ENCODE measurements around the gene C4orf54. TPM values are rescaled to one million over a fixed set of nuclear protein-coding genes. Genes with fewer than 3 reads are reported as not detected.

Gene C4orf54
- total RNA-seq, 2 experiments from 2014 or later = not detected

DNA sequence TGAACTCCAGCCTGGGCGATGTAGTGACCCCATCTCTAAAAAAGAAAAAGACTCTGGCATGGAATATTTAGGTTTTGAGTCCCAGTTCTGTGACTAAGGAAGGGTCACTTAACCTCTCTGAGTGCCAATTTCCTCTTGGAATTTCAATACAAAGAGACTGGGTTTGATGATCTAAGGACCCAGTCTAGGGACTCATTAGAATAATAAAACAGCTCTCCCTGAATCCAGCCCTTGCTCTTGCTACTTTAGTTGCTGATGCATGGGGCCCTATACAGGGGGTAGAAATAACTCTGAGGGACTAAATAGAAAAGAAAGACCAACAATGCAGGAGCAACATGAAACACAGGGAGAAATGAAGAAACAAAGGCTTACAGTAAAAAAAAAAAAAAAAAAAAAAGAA is 12.6 kb downstream of the C4orf54 start:
- ATAC-seq (no peak), DNase-seq (no peak)
- TF ChIP-seq, protein P1, sequence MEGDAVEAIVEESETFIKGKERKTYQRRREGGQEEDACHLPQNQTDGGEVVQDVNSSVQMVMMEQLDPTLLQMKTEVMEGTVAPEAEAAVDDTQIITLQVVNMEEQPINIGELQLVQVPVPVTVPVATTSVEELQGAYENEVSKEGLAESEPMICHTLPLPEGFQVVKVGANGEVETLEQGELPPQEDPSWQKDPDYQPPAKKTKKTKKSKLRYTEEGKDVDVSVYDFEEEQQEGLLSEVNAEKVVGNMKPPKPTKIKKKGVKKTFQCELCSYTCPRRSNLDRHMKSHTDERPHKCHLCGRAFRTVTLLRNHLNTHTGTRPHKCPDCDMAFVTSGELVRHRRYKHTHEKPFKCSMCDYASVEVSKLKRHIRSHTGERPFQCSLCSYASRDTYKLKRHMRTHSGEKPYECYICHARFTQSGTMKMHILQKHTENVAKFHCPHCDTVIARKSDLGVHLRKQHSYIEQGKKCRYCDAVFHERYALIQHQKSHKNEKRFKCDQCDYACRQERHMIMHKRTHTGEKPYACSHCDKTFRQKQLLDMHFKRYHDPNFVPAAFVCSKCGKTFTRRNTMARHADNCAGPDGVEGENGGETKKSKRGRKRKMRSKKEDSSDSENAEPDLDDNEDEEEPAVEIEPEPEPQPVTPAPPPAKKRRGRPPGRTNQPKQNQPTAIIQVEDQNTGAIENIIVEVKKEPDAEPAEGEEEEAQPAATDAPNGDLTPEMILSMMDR (IDR thresholded peaks at IDR 0.05) = no peak
- ChIA-PET POLR2A (no interaction called here), CTCF (no interaction called here)
- Mint-ChIP-seq H3K36me3 (ENCODE audit: low read depth) (no peaks in the 10 kb centered on the region), H3K9me3 (no peaks in the 10 kb centered on the region), H3K4me1 (ENCODE audit: low read depth) (no peaks in the 10 kb centered on the region), H3K27me3 (peaks cover 3% of the 10 kb centered on the region), H3K27ac (no peak overlapping the region), H3K4me3 (no peak overlapping the region)
- intact Hi-C loops (cut with micrococcal nuclease) = no loop called here

DNA sequence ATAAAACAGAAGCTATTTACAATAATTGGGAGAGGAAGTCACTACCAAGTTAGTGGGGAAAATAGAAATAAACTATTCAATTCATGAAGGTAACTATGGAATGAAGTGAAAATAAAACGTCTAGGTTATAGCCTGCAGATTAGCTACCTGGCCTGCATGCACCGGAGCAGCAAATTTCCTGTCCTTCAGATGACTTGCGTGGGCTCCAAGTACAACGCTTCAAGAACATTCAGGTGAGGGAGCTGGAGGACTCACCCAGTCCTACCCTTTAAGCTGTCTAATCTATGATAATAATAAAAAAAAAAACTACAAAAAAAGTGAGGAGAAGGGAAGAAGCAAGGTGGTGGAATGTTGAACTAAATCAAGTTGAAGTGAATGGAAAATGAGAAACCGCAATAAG is 13.2 kb downstream of the C4orf54 start:
- Mint-ChIP-seq H3K4me1 (ENCODE audit: low read depth) (no peaks in the 10 kb centered on the region), H3K27me3 (peaks cover 4% of the 10 kb centered on the region), H3K4me3 (no peak overlapping the region), H3K27ac (no peak overlapping the region), H3K36me3 (ENCODE audit: low read depth) (no peaks in the 10 kb centered on the region), H3K9me3 (no peaks in the 10 kb centered on the region)
- ChIA-PET POLR2A (no interaction called here), CTCF (interaction anchor here (1.2 kb wide), 1 partner anchor 228 kb away, joined by 3 read pairs; no protein-coding TSS in a partner anchor)
- TF ChIP-seq, protein P1 (IDR thresholded peaks at IDR 0.05) = no peak
- DNase-seq (no peak), ATAC-seq (no peak)
- intact Hi-C loops (cut with micrococcal nuclease) = no loop called here

DNA sequence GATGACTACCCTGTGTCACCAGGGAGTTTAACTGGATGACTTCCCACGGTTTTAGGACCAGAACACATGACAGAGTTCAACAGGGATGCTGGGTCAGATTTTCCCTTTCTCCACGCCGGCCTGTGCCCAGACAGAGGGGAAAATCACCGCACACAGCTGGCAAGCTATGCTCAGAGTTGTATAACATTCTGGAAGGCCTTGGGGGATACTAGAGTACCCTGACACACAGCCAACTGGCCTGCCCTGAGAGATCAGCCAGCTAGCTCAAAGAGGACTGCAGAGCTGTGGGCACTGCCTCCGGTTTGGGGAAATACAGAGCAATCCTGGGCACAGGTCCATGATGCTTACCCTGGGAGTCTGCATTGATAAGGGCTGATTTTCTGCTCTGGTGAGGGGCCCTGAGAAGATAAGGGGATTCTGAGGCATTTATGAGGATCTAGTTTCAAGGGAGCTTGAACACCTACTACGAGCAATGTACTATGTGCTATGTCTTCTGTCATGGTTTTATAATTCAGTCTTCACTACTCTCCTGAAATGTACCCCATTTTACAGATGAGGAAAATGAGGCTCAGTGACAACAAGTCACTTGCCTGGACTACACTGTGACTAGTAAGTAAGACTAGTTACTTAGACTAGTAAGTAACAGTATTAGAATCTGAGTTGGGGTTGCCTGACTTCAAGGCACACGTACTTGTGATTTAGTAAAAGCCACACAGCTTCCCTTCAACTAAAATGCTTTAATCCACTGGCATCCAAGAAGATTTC is 14.7 kb downstream of the C4orf54 start:
- H3K4me1 Mint-ChIP-seq (ENCODE audit: low read depth) = no peaks in the 10 kb centered on the region
- TF ChIP-seq, protein P1 (IDR thresholded peaks at IDR 0.05) = no peak
- no peaks in the 10 kb centered on the region for H3K36me3 Mint-ChIP-seq (ENCODE audit: low read depth)
- POLR2A ChIA-PET = no interaction called here
- H3K27ac Mint-ChIP-seq = no peak overlapping the region
- intact Hi-C loops (cut with micrococcal nuclease) = no loop called here
- H3K27me3 Mint-ChIP-seq = peaks cover 4% of the 10 kb centered on the region
- DNase-seq (no peak), ATAC-seq (no peak)
- H3K4me3 Mint-ChIP-seq = no peak overlapping the region
- H3K9me3 Mint-ChIP-seq = no peaks in the 10 kb centered on the region
- CTCF ChIA-PET = no interaction called here

DNA sequence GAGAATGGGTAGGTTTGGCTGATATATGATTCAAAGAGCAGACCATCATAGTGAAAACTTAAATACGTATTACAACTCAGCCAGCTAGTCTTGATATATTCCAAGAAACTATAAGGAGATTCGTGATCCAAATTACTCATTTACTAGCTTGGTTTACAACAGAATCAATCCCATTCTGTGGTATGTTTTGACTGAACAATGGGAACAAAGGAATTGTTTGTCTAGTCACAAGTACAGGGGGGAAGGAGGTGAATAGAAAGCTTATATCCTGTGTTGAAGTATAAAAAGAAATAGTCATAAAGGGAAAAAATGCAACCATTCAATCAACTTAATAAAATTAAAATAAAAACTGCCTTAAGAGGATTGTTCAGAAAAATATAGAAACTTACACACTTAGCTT is 17.0 kb downstream of the C4orf54 start:
- H3K27me3 Mint-ChIP-seq = peaks cover 11% of the 10 kb centered on the region
- H3K36me3 Mint-ChIP-seq (ENCODE audit: low read depth) = no peaks in the 10 kb centered on the region
- ChIA-PET CTCF (no interaction called here), POLR2A (no interaction called here)
- H3K9me3 Mint-ChIP-seq = no peaks in the 10 kb centered on the region
- no peak for ATAC-seq
- intact Hi-C loops (cut with micrococcal nuclease) = no loop called here
- DNase-seq = no peak
- no peak overlapping the region for H3K27ac Mint-ChIP-seq
- TF ChIP-seq, protein P1 (IDR thresholded peaks at IDR 0.05) = no peak
- H3K4me3 Mint-ChIP-seq = no peak overlapping the region
- no peaks in the 10 kb centered on the region for H3K4me1 Mint-ChIP-seq (ENCODE audit: low read depth)

DNA sequence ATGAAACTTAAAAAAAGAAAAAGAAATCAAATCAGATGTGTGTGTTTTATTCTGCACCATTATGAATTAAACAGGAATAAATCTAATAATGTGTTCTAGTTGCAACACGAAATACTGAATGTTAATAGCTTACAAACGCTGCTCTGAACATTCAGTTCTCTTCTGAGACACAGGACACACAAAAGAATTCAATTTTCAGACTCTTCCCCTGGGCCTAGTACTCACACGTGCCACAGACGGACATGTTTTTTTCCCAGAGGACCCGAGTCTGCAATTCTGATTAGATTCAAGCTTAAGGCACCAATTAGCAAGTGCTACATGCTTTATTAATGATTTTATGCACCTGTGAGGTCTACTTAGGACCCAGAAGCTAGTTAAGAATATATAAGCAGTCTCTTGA is 20.5 kb downstream of the C4orf54 start:
- Mint-ChIP-seq H3K9me3 (no peaks in the 10 kb centered on the region), H3K27ac (no peak overlapping the region), H3K4me3 (no peak overlapping the region), H3K27me3 (peaks cover 13% of the 10 kb centered on the region), H3K36me3 (ENCODE audit: low read depth) (no peaks in the 10 kb centered on the region), H3K4me1 (ENCODE audit: low read depth) (no peaks in the 10 kb centered on the region)
- TF ChIP-seq, protein P1 (IDR thresholded peaks at IDR 0.05) = no peak
- CTCF ChIA-PET = interaction anchor here (1.1 kb wide), 1 partner anchor 11 kb away, joined by 3 read pairs; no protein-coding TSS in a partner anchor
- no peak for ATAC-seq
- DNase-seq = no peak
- intact Hi-C loops (cut with micrococcal nuclease) = no loop called here
- POLR2A ChIA-PET = no interaction called here

All from activated CD8-positive, alpha-beta T cell treated with anti-CD3 and anti-CD28 coated beads for 36 hours (primary cell).